Endothelial cell of umbilical vein (primary cell): ENCODE data around the gene MOB2. TPM values are rescaled to one million over a fixed set of nuclear protein-coding genes. Genes with fewer than 3 reads are reported as not detected.

Experiments
- BruUV-seq: library from RNA; stranded (reverse); fragments of 400-500 nt; replicated peaks from 2 replicates; lab custom pipeline; 2021; lab: Mats Ljungman, UMichigan
- CTCF ChIA-PET: fragments of 300-600, 350-600 bp; sonication (Branson Sonifier 250); formaldehyde crosslinking; loops from one replicate; lab custom pipeline; 2021; ENCODE audit warnings: antibody characterized with exemption, inconsistent platforms; lab: Charles Lee
- POLR2A ChIA-PET: fragments of 300-600, 350-600 bp; sonication (Branson Sonifier 250); formaldehyde crosslinking; loops from one replicate; lab custom pipeline; 2021; ENCODE audit warnings: antibody characterized with exemption, inconsistent platforms; lab: Charles Lee
- DNase-seq: peaks from one replicate; pipeline ENCODE4 v3.0.0-alpha.2; 2011; ENCODE audit warnings: low read depth, low spot score
- FAIRE-seq: peaks from 2 replicates; lab custom pipeline; 2011; peaks lifted over from hg19 to GRCh38; lab: Jason Lieb, UNC
- H2AFZ ChIP-seq: 2 replicates; pipeline ENCODE4 v1.6.0; 2012; ENCODE audit warnings: low read depth, low read length, control low read depth, inconsistent platforms
- H3K27ac ChIP-seq: 2 replicates; pipeline ENCODE4 v1.5.1; 2011; ENCODE audit warnings: low read depth, mild to moderate bottlenecking, control low read depth, low read length, moderate library complexity; ENCODE audit not compliant: insufficient read depth
- H3K27me3 ChIP-seq, 2 experiments: 2 replicates each; pipeline versions ENCODE4 v1.6.0 to v1.6.1; 2011; ENCODE audit warnings: low read length in 2 of 2, mixed read lengths in 1 of 2; ENCODE audit not compliant: control insufficient read depth in 2 of 2, insufficient read depth in 2 of 2
- H3K36me3 ChIP-seq, 2 experiments: 2 replicates in 1 of 2; 3 replicates in 1 of 2; pipeline ENCODE4 v1.5.1; 2011; ENCODE audit warnings: low read length in 2 of 2, mild to moderate bottlenecking in 1 of 2, moderate library complexity in 1 of 2; ENCODE audit not compliant: control insufficient read depth in 2 of 2, insufficient read depth in 2 of 2; ENCODE audit errors: extremely low read depth in 1 of 2
- H3K4me1 ChIP-seq: 3 replicates; pipeline ENCODE4 v1.5.1; 2011; ENCODE audit warnings: mild to moderate bottlenecking, low read length; ENCODE audit not compliant: control insufficient read depth, insufficient read depth; ENCODE audit errors: extremely low read depth
- H3K4me2 ChIP-seq: 2 replicates; pipeline ENCODE4 v1.6.1; 2011; ENCODE audit warnings: low read length, control low read depth, mixed read lengths; ENCODE audit not compliant: insufficient read depth
- H3K4me3 ChIP-seq, 3 experiments: fragments of 200-600 bp in 1 of 3; sonication (generic), shearing (Covaris generic) in 1 of 3; replicated peaks in 1 of 3; 2 replicates each; pipeline ENCODE4 v1.5.1; 2011 to 2016; ENCODE audit warnings: control low read depth in 3 of 3, low read length in 3 of 3, mild to moderate bottlenecking in 2 of 3, inconsistent platforms in 1 of 3, low read depth in 1 of 3, moderate library complexity in 1 of 3; ENCODE audit not compliant: insufficient read depth in 1 of 3
- H3K79me2 ChIP-seq: 2 replicates; pipeline ENCODE4 v1.6.0; 2012; ENCODE audit warnings: low read length, inconsistent platforms; ENCODE audit not compliant: control insufficient read depth, insufficient read depth
- H3K9ac ChIP-seq: replicated peaks from 2 replicates; pipeline ENCODE3; 2011; ENCODE audit warnings: low read length, control low read depth; ENCODE audit not compliant: insufficient read depth; ENCODE audit errors: extremely low read depth
- H3K9me1 ChIP-seq: replicated peaks from 3 replicates; pipeline ENCODE4 v1.6.0; 2011; ENCODE audit warnings: mild to moderate bottlenecking, low read length; ENCODE audit not compliant: control insufficient read depth, insufficient read depth; ENCODE audit errors: extremely low read depth
- H3K9me3 ChIP-seq: replicated peaks from 2 replicates; pipeline ENCODE4 v1.5.1; 2012; ENCODE audit warnings: low read length, inconsistent platforms; ENCODE audit not compliant: control insufficient read depth, insufficient read depth
- H4K20me1 ChIP-seq: replicated peaks from 2 replicates; pipeline ENCODE3; 2011; ENCODE audit warnings: mild to moderate bottlenecking, low read length; ENCODE audit not compliant: control insufficient read depth, insufficient read depth; ENCODE audit errors: extremely low read depth
- EZH2 ChIP-seq: IDR thresholded peaks from 2 replicates; pipeline ENCODE4 v1.6.1; 2012; ENCODE audit warnings: borderline replicate concordance, low read depth, mild to moderate bottlenecking, moderate library complexity, low read length, inconsistent platforms; ENCODE audit not compliant: severe bottlenecking
- FOS ChIP-seq: IDR thresholded peaks from 2 replicates; pipeline ENCODE4 v1.6.1; 2011; ENCODE audit warnings: mild to moderate bottlenecking, low read length, moderate library complexity, borderline replicate concordance; ENCODE audit not compliant: insufficient read depth
- GATA2 ChIP-seq: IDR thresholded peaks from 2 replicates; pipeline ENCODE4 v1.7.0; 2011; ENCODE audit warnings: low read depth, mild to moderate bottlenecking, moderate library complexity, mixed read lengths, low read length; ENCODE audit not compliant: insufficient read length, insufficient read depth
- JUN ChIP-seq: IDR thresholded peaks from 2 replicates; pipeline ENCODE4 v1.6.1; 2011; ENCODE audit warnings: borderline replicate concordance, low read depth; ENCODE audit not compliant: insufficient read length, insufficient read depth
- MYC ChIP-seq: IDR thresholded peaks from one replicate; pipeline ENCODE4 v1.6.1; 2011; ENCODE audit warnings: mild to moderate bottlenecking, low read depth, low read length
- POLR2A ChIP-seq: IDR thresholded peaks from 2 replicates; pipeline ENCODE4 v1.6.1; 2012; ENCODE audit warnings: low read depth, mild to moderate bottlenecking, control low read depth, low read length
- POLR2AphosphoS5 ChIP-seq: IDR thresholded peaks from 2 replicates; pipeline ENCODE4 v1.6.1; 2012; ENCODE audit warnings: low read depth, mild to moderate bottlenecking, control low read depth, low read length, moderate library complexity; ENCODE audit not compliant: insufficient read depth
- dilution Hi-C: fragments of 300-500 bp; cut with MboI; formaldehyde crosslinking; loops from one replicate; pipeline ENCODE4 v1.15.0; 2019; ENCODE audit warnings: low sequenced_read_pairs; ENCODE audit not compliant: extremely low pct_ligation_motif_present
- intact Hi-C: fragments of 100-400 bp; cut with micrococcal nuclease; formaldehyde crosslinking; loops from one replicate; pipeline ENCODE4 v1.10.0; 2022
- polyA plus RNA-seq, 4 experiments: library from polyadenylated mRNA; depleted of rRNA in 3 of 4; stranded (reverse) in 3 of 4; unstranded in 1 of 4; fragments of >200 nt; gene quantifications; 2 replicates each; pipeline versions ENCODE4 v1.2.1 to v1.2.3, GENCODE V29; 2011 to 2012; ENCODE audit warnings: missing spikeins in 1 of 4
- total RNA-seq: library from RNA; stranded (reverse); gene quantifications from 2 replicates; pipeline ENCODE4 v1.2.3, GENCODE V29; 2021
- TF ChIP-seq, protein P1 (sequence below), 2 donors: IDR thresholded peaks; 1 replicate in 1 of 2; 2 replicates in 1 of 2; pipeline ENCODE4 v1.5.1; 2011; ENCODE audit warnings: low read length in 2 of 2, mild to moderate bottlenecking in 2 of 2, moderate library complexity in 2 of 2, control low read depth in 1 of 2, inconsistent platforms in 1 of 2, low read depth in 1 of 2; ENCODE audit not compliant: insufficient read depth in 1 of 2; ENCODE audit errors: extremely low read depth in 1 of 2
- TF ChIP-seq, protein P2 (sequence below): IDR thresholded peaks from 2 replicates; pipeline ENCODE4 v1.6.1; 2011; ENCODE audit not compliant: insufficient read depth, insufficient read length

Gene MOB2
- total and polyA plus RNA-seq, 2 donors (not counting 3 experiments of a cell fraction or from before 2014, with no cell fraction given): 38.2 to 50.6 TPM

GRCh38 chr11:1445741-1446445, 40.7 kb downstream of the MOB2 start:
- no peak for TF ChIP-seq GATA2
- no peak for TF ChIP-seq EZH2
- TF ChIP-seq POLR2AphosphoS5: no peak
- no peak for TF ChIP-seq POLR2A
- TF ChIP-seq, protein P1, sequence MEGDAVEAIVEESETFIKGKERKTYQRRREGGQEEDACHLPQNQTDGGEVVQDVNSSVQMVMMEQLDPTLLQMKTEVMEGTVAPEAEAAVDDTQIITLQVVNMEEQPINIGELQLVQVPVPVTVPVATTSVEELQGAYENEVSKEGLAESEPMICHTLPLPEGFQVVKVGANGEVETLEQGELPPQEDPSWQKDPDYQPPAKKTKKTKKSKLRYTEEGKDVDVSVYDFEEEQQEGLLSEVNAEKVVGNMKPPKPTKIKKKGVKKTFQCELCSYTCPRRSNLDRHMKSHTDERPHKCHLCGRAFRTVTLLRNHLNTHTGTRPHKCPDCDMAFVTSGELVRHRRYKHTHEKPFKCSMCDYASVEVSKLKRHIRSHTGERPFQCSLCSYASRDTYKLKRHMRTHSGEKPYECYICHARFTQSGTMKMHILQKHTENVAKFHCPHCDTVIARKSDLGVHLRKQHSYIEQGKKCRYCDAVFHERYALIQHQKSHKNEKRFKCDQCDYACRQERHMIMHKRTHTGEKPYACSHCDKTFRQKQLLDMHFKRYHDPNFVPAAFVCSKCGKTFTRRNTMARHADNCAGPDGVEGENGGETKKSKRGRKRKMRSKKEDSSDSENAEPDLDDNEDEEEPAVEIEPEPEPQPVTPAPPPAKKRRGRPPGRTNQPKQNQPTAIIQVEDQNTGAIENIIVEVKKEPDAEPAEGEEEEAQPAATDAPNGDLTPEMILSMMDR (IDR thresholded peaks at IDR 0.05; ENCODE audit: extremely low read depth in 1 of 2, insufficient read depth in 1 of 2, low read depth in 1 of 2, low read length in 2 of 2): no peak
- no peak for TF ChIP-seq JUN
- no peak for TF ChIP-seq MYC
- TF ChIP-seq FOS: no peak
- TF ChIP-seq, protein P2, sequence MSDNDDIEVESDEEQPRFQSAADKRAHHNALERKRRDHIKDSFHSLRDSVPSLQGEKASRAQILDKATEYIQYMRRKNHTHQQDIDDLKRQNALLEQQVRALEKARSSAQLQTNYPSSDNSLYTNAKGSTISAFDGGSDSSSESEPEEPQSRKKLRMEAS: no peak
- dilution Hi-C loops: no loop called here
- no peak overlapping the region for H3K4me2 ChIP-seq
- no peak overlapping the region for H3K27ac ChIP-seq
- no peaks in the 10 kb centered on the region for H4K20me1 ChIP-seq
- H3K9me3 ChIP-seq: no peaks in the 10 kb centered on the region
- BruUV-seq: no TSS peak
- H2AFZ ChIP-seq: no peak overlapping the region
- CTCF ChIA-PET: interaction anchor here (0.6 kb wide), 1 partner anchor 129 kb away, joined by 3 read pairs; no protein-coding TSS in a partner anchor
- POLR2A ChIA-PET: no interaction called here
- H3K79me2 ChIP-seq: no peaks in the 10 kb centered on the region
- H3K9ac ChIP-seq: no peak overlapping the region
- intact Hi-C loops: no loop called here
- no peaks in the 10 kb centered on the region for H3K4me1 ChIP-seq
- H3K9me1 ChIP-seq: no peaks in the 10 kb centered on the region
- DNase-seq (no peak), FAIRE-seq (no peak)
- H3K27me3 ChIP-seq: no peaks in the 10 kb centered on the region
- no peak overlapping the region for H3K4me3 ChIP-seq
- no peaks in the 10 kb centered on the region for H3K36me3 ChIP-seq
